ENCODE results near the gene VSIG10.
"Not testable (repeated sequence)": the region's sequence is repeated elsewhere in the genome, so short reads cannot be mapped to it uniquely, and the experiment has no call there.

Gene VSIG10

GRCh38 chr12:118107694-118108093, 3.9 kb upstream of the VSIG10 start:
- no peak for DNase-seq

- DNase-seq = no peak
These were observed 3.2 kb upstream of the VSIG10 start for GRCh38 chr12:118107011-118107410.

- DNase-seq = no peak
These were observed 610 bp downstream of the VSIG10 start for GRCh38 chr12:118103201-118103600.

DNA sequence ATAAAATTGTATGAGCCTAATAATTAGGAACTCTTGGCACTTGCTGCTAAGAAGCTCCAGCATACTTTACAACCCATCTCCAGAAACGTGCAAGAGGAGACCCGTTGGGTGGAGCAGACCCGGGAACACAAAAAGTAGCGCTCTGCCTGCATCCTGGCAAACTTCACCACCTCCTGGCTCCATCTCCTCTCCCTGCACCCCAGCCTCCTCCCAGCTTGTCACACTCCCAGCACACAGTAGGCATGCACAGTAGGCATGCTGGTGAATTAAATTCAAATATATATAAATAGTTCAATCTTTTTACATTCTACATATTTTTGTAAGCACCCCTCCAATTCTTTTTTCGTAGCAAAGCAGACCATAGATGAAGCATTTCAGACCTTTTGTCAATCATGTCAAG, 1.2 kb downstream of the VSIG10 start:
- DNase-seq = no peak

DNA sequence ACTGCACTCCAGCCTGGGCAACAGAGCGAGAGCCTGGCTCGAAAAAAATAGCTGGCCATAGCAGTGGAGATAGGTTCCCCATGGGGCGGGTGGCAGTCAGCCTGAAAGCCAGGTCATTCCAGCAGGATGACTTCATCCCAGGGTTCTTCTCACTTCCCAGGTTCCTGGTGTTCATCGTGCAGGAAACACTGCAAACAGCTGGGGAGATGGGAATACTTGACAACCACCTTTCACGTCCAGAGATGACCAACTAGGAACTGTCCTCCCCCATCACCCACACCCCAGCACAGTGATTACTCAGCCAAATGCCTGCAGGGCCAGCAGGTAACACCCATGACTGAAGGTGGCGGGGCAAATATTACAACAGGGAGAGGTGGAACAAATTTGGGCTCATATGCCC, 1.7 kb downstream of the VSIG10 start:
- DNase-seq = no peak

- no peak for DNase-seq
These were observed 2.8 kb downstream of the VSIG10 start for GRCh38 chr12:118101051-118101450.

DNA sequence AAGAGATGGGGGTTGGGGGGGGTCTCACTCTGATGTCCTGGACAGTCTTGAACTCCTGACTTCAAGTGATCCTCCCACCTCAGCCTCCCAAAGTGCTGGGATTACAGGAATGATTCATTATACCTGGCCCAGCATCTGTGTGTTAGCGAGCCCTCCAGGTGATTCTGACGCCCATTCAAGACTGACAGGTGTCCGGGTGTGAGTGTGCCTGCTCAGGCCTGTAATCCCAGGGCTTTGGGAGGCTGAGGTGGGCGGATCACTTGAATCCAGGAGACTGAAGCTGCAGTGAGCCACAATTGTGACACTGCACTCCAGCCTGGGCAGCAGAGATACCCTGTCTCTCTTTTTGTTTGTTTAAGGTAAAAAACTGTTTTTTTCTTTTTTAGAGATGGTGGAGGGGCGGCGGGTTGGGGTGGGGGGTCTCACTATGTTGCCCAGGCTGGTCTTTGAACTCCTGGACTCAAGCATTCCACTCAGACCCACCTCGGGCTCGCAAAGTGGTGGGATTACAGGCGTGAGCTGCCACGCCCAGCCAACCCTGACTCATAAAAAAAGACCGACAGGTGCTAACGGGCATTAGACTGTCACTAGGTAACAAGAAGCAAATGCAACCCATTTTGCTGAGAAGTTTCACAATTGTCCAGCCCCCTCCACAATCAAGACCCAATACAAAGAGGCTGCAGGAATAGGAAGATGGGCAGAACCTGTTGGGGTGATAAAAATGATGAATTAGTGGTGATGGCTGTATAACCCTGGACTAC, 4.7 kb downstream of the VSIG10 start:
- DNase-seq = no peak

DNA sequence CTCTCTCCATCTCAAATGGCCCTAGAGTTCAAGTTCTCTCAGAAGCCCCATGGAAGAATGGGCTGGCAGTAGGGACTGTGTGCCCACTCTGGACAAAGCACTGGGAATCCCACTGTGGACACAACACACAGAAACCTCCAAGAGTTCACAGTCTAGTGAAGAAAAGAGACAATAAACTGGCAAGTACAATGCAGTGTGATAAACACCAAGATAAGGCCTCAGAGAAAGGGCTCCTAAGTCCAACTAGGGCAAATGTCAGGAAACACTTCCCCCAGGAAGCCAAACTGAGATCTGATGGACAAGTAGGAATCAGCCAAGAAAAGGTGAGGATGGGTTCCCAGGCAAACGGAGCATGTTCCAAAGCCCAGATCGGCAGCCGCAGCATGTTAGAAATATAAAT, 5.4 kb downstream of the VSIG10 start:
- DNase-seq = no peak

- no peak for DNase-seq
These were observed 9.8 kb downstream of the VSIG10 start for GRCh38 chr12:118094039-118094438.

- no peak for DNase-seq
These were observed 14.0 kb downstream of the VSIG10 start for GRCh38 chr12:118089782-118090181.

DNA sequence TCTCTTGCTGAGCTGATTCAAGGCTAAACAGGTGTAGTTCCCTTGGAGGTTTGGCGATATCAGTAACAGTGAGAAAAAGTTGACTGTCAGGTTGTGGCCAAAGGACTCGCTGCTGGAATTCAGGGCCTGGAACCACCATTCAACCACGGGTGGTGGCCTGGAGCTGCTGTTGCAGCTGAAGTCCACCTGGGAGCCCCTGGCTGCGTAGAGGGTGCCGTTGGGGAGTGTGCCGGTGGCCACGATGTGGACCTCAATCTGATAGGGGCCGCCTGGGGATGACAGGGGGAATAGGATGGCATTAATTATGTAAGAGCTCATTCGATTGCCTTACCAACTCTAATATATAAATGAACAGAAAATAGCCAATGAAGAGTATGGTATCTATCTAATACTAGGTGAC, 21.6 kb downstream of the VSIG10 start:
- no peak for DNase-seq

- not testable (repeated sequence) for DNase-seq
These were observed 22.3 kb downstream of the VSIG10 start for GRCh38 chr12:118081521-118081920.

- DNase-seq = no peak
These were observed 30.0 kb downstream of the VSIG10 start for GRCh38 chr12:118073768-118074167.

GRCh38 chr12:118070650-118071049, 33.2 kb downstream of the VSIG10 start:
- no peak for DNase-seq

DNA sequence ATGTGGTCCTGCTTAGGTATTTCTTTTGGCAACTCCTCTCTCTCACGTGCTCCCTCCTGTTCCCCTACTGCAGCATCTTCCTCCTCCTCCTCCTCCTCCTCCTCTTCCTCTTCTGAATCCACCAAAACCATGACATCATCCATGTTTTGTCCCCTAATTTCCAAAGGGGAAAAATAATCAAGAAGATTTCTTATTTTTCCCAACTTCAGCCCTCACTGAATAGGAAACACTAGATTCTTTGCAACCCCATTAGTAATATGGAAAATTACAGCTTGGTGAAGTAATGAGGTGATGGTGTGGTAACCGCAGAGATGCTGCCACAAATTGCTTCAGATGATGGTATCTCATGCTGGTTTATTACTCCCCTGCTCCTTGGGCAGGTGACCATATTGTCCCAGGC, 35.4 kb downstream of the VSIG10 start:
- no peak for DNase-seq

DNA sequence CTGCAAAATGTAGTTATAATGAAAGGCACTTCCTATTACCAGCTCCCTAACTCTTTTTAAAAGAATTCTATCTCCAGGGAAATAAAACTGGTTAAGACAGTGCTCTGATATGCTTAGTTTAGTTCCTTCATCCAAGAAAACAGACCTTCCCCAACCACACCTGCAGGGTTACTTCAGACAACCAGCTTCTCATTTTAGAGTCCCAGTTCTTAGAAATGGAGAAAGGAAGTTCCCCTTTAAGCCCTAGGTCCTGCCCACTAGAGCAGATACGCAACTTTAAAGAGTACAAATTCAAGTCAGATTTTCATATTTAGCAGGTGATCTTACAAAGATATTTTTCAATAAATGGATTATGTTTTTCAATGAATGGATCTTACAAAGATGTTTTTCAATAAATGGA, 38.4 kb downstream of the VSIG10 start:
- no peak for DNase-seq

GRCh38 chr12:118064608-118065007, 39.2 kb downstream of the VSIG10 start:
- DNase-seq = no peak

- no peak for DNase-seq
These were observed 40.0 kb downstream of the VSIG10 start for GRCh38 chr12:118063576-118064391.

- no peak for DNase-seq
These were observed 41.7 kb downstream of the VSIG10 start for GRCh38 chr12:118061873-118062843.

GRCh38 chr12:118061011-118061872, 42.6 kb downstream of the VSIG10 start, which contains the start of gene WSB2:
Gene WSB2, minus strand, starts transcription at chr12:118061179. Its CDS starts 131 bp downstream, at chr12:118061048.
- DNase-seq = peak; percentile 55

GRCh38 chr12:118060301-118061010, 43.4 kb downstream of the VSIG10 start:
- DNase-seq = no peak
